Measurements from ENCODE around the gene SFXN2. TPM values are rescaled to one million over a fixed set of nuclear protein-coding genes. Genes with fewer than 3 reads are reported as not detected.
A peak's percentile ranks its signal among the peaks of the same experiment; 100 is the strongest.

The SFXN2 gene
- total RNA-seq, 1 experiment from 2014 or later: 10.2 TPM

- no peak overlapping the region for H3K4me3 ChIP-seq (ENCODE audit: low read length)
- H3K4me2 ChIP-seq (ENCODE audit: low read depth, low read length, poor library complexity, severe bottlenecking): no peak overlapping the region
Measured at GRCh38 chr10:102678068-102678400, 36.4 kb upstream of the SFXN2 start.

GRCh38 chr10:102678842-102679289, 35.6 kb upstream of the SFXN2 start:
- Histone ChIP-seq H3K27ac (ENCODE audit: low read length) (no peak overlapping the region), H3K4me3 (ENCODE audit: low read length) (no peak overlapping the region), H3K9me2 (replicated peaks; ENCODE audit: insufficient read depth, low read length) (no peaks in the 10 kb centered on the region), H2AFZ (ENCODE audit: low read length) (no peak overlapping the region; the same call in 1 of the 2 replicates), H3K4me2 (ENCODE audit: low read depth, low read length, poor library complexity, severe bottlenecking) (peak overlapping the region; percentile 41), H3K4me1 (ENCODE audit: low read length) (peaks cover 38% of the 10 kb centered on the region), H3K27me3 (ENCODE audit: low read length) (no peaks in the 10 kb centered on the region), H3K36me3 (ENCODE audit: insufficient read depth, low read length) (0 out of 2 replicates have a peak, but pooled peaks cover 3% of the 10 kb centered on the region), H4K20me1 (ENCODE audit: insufficient read depth, low read depth, low read length) (no peaks in the 10 kb centered on the region), H3K9ac (ENCODE audit: low read length) (peak overlapping the region; percentile 33; the same call in 1 of the 2 replicates), H3K9me3 (ENCODE audit: low read length) (no peaks in the 10 kb centered on the region), H3K79me2 (ENCODE audit: low read length) (no peaks in the 10 kb centered on the region)
- peak; percentile 77 for DNase-seq

More at GRCh38 chr10:102678068-102678400, 36.4 kb upstream of the SFXN2 start:
- Histone ChIP-seq H3K27ac (ENCODE audit: low read length) (no peak overlapping the region), H3K36me3 (ENCODE audit: insufficient read depth, low read length) (0 out of 2 replicates have a peak, but pooled peaks cover 3% of the 10 kb centered on the region), H3K27me3 (ENCODE audit: low read length) (no peaks in the 10 kb centered on the region), H3K9ac (ENCODE audit: low read length) (no peak overlapping the region), H3K9me3 (ENCODE audit: low read length) (no peaks in the 10 kb centered on the region), H2AFZ (ENCODE audit: low read length) (no peak overlapping the region), H3K9me2 (replicated peaks; ENCODE audit: insufficient read depth, low read length) (no peaks in the 10 kb centered on the region), H4K20me1 (ENCODE audit: insufficient read depth, low read depth, low read length) (no peaks in the 10 kb centered on the region), H3K4me1 (ENCODE audit: low read length) (peaks cover 40% of the 10 kb centered on the region), H3K79me2 (ENCODE audit: low read length) (no peaks in the 10 kb centered on the region)
- no peak for DNase-seq

- H3K27ac ChIP-seq (ENCODE audit: low read length): no peak overlapping the region
- H3K79me2 ChIP-seq (ENCODE audit: low read length): no peaks in the 10 kb centered on the region
- no peaks in the 10 kb centered on the region for H4K20me1 ChIP-seq (ENCODE audit: insufficient read depth, low read depth, low read length)
- peak overlapping the region; percentile 33; the same call in 1 of the 2 replicates for H3K9ac ChIP-seq (ENCODE audit: low read length)
- no peaks in the 10 kb centered on the region for H3K9me3 ChIP-seq (ENCODE audit: low read length)
- no peak for DNase-seq
- no peaks in the 10 kb centered on the region for H3K27me3 ChIP-seq (ENCODE audit: low read length)
- no peak overlapping the region for H3K4me2 ChIP-seq (ENCODE audit: low read depth, low read length, poor library complexity, severe bottlenecking)
- H3K4me3 ChIP-seq (ENCODE audit: low read length): no peak overlapping the region
- H3K4me1 ChIP-seq (ENCODE audit: low read length): peaks cover 31% of the 10 kb centered on the region
- H3K9me2 ChIP-seq (replicated peaks; ENCODE audit: insufficient read depth, low read length): no peaks in the 10 kb centered on the region
- H2AFZ ChIP-seq (ENCODE audit: low read length): no peak overlapping the region
- H3K36me3 ChIP-seq (ENCODE audit: insufficient read depth, low read length): 0 out of 2 replicates have a peak, but pooled peaks cover 3% of the 10 kb centered on the region
Measured at GRCh38 chr10:102679596-102679995, 34.8 kb upstream of the SFXN2 start.

GRCh38 chr10:102681696-102682095, 32.7 kb upstream of the SFXN2 start:
- Histone ChIP-seq H3K4me3 (ENCODE audit: low read length) (no peak overlapping the region), H3K36me3 (ENCODE audit: insufficient read depth, low read length) (peaks cover 4% of the 10 kb centered on the region; the same call in 1 of the 2 replicates), H2AFZ (ENCODE audit: low read length) (no peak overlapping the region), H4K20me1 (ENCODE audit: insufficient read depth, low read depth, low read length) (no peaks in the 10 kb centered on the region), H3K4me2 (ENCODE audit: low read depth, low read length, poor library complexity, severe bottlenecking) (no peak overlapping the region), H3K27ac (ENCODE audit: low read length) (no peak overlapping the region), H3K9ac (ENCODE audit: low read length) (no peak overlapping the region), H3K79me2 (ENCODE audit: low read length) (no peaks in the 10 kb centered on the region), H3K9me2 (replicated peaks; ENCODE audit: insufficient read depth, low read length) (no peaks in the 10 kb centered on the region), H3K9me3 (ENCODE audit: low read length) (no peaks in the 10 kb centered on the region), H3K27me3 (ENCODE audit: low read length) (no peaks in the 10 kb centered on the region), H3K4me1 (ENCODE audit: low read length) (peaks cover 12% of the 10 kb centered on the region)
- no peak for DNase-seq

- no peak overlapping the region for H3K4me2 ChIP-seq (ENCODE audit: low read depth, low read length, poor library complexity, severe bottlenecking)
- no peak overlapping the region for H3K27ac ChIP-seq (ENCODE audit: low read length)
- H3K36me3 ChIP-seq (ENCODE audit: insufficient read depth, low read length): peaks cover 4% of the 10 kb centered on the region; the same call in 1 of the 2 replicates
- H3K4me1 ChIP-seq (ENCODE audit: low read length): peaks cover 12% of the 10 kb centered on the region
- H3K27me3 ChIP-seq (ENCODE audit: low read length): no peaks in the 10 kb centered on the region
- no peak overlapping the region for H2AFZ ChIP-seq (ENCODE audit: low read length)
- no peak for DNase-seq
- H3K9me3 ChIP-seq (ENCODE audit: low read length): no peaks in the 10 kb centered on the region
- no peak overlapping the region for H3K9ac ChIP-seq (ENCODE audit: low read length)
- no peaks in the 10 kb centered on the region for H3K9me2 ChIP-seq (replicated peaks; ENCODE audit: insufficient read depth, low read length)
- H3K4me3 ChIP-seq (ENCODE audit: low read length): no peak overlapping the region
- no peaks in the 10 kb centered on the region for H3K79me2 ChIP-seq (ENCODE audit: low read length)
- H4K20me1 ChIP-seq (ENCODE audit: insufficient read depth, low read depth, low read length): no peaks in the 10 kb centered on the region
Measured at GRCh38 chr10:102682416-102682815, 32.0 kb upstream of the SFXN2 start.

GRCh38 chr10:102682981-102683380, 31.5 kb upstream of the SFXN2 start:
- no peak overlapping the region for H3K4me2 ChIP-seq (ENCODE audit: low read depth, low read length, poor library complexity, severe bottlenecking)
- no peak overlapping the region for H3K9ac ChIP-seq (ENCODE audit: low read length)
- H2AFZ ChIP-seq (ENCODE audit: low read length): no peak overlapping the region
- no peak overlapping the region for H3K27ac ChIP-seq (ENCODE audit: low read length)
- peaks cover 4% of the 10 kb centered on the region; the same call in 1 of the 2 replicates for H3K36me3 ChIP-seq (ENCODE audit: insufficient read depth, low read length)
- no peak overlapping the region for H3K4me3 ChIP-seq (ENCODE audit: low read length)
- peaks cover 12% of the 10 kb centered on the region for H3K4me1 ChIP-seq (ENCODE audit: low read length)
- H4K20me1 ChIP-seq (ENCODE audit: insufficient read depth, low read depth, low read length): no peaks in the 10 kb centered on the region
- H3K79me2 ChIP-seq (ENCODE audit: low read length): no peaks in the 10 kb centered on the region
- no peaks in the 10 kb centered on the region for H3K9me3 ChIP-seq (ENCODE audit: low read length)
- H3K27me3 ChIP-seq (ENCODE audit: low read length): no peaks in the 10 kb centered on the region
- no peak for DNase-seq
- H3K9me2 ChIP-seq (replicated peaks; ENCODE audit: insufficient read depth, low read length): no peaks in the 10 kb centered on the region

GRCh38 chr10:102683736-102684135, 30.7 kb upstream of the SFXN2 start:
- Histone ChIP-seq H3K27ac (ENCODE audit: low read length) (no peak overlapping the region), H4K20me1 (ENCODE audit: insufficient read depth, low read depth, low read length) (no peaks in the 10 kb centered on the region), H3K79me2 (ENCODE audit: low read length) (no peaks in the 10 kb centered on the region), H3K4me2 (ENCODE audit: low read depth, low read length, poor library complexity, severe bottlenecking) (no peak overlapping the region), H3K4me3 (ENCODE audit: low read length) (no peak overlapping the region), H3K9ac (ENCODE audit: low read length) (no peak overlapping the region), H3K9me3 (ENCODE audit: low read length) (no peaks in the 10 kb centered on the region), H3K36me3 (ENCODE audit: insufficient read depth, low read length) (peaks cover 4% of the 10 kb centered on the region; the same call in 1 of the 2 replicates), H3K4me1 (ENCODE audit: low read length) (peaks cover 9% of the 10 kb centered on the region), H3K27me3 (ENCODE audit: low read length) (no peaks in the 10 kb centered on the region), H2AFZ (ENCODE audit: low read length) (no peak overlapping the region), H3K9me2 (replicated peaks; ENCODE audit: insufficient read depth, low read length) (no peaks in the 10 kb centered on the region)
- no peak for DNase-seq

- DNase-seq: no peak
- Histone ChIP-seq H3K4me1 (ENCODE audit: low read length) (no peaks in the 10 kb centered on the region), H4K20me1 (ENCODE audit: insufficient read depth, low read depth, low read length) (no peaks in the 10 kb centered on the region), H3K4me3 (ENCODE audit: low read length) (no peak overlapping the region), H3K9me3 (ENCODE audit: low read length) (no peaks in the 10 kb centered on the region), H2AFZ (ENCODE audit: low read length) (no peak overlapping the region), H3K27me3 (ENCODE audit: low read length) (no peaks in the 10 kb centered on the region), H3K36me3 (ENCODE audit: insufficient read depth, low read length) (peaks cover under 1% of the 10 kb centered on the region; the same call in 1 of the 2 replicates), H3K79me2 (ENCODE audit: low read length) (no peaks in the 10 kb centered on the region), H3K9me2 (replicated peaks; ENCODE audit: insufficient read depth, low read length) (no peaks in the 10 kb centered on the region), H3K4me2 (ENCODE audit: low read depth, low read length, poor library complexity, severe bottlenecking) (no peak overlapping the region), H3K9ac (ENCODE audit: low read length) (no peak overlapping the region), H3K27ac (ENCODE audit: low read length) (no peak overlapping the region)
Measured at GRCh38 chr10:102691285-102692066, 23.0 kb upstream of the SFXN2 start.
